Posterior vena cava (tissue), 2 donors: ENCODE results near the gene LRP6. TPM values are rescaled to one million over a fixed set of nuclear protein-coding genes. Genes with fewer than 3 reads are reported as not detected.
"Not testable (repeated sequence)": the region's sequence is repeated elsewhere in the genome, so short reads cannot be mapped to it uniquely, and the experiment has no call there.

ENCODE experiments used
- DNase-seq: peaks from one replicate; pipeline ENCODE4 v3.0.0-alpha.2; 2020; ENCODE audit warnings: low spot score
- intact Hi-C, 2 donors: fragments of 100-400 bp; cut with DNase I; formaldehyde crosslinking; loops; one replicate each; pipeline versions ENCODE4 v1.14.1 to v1.14.2; 2022 to 2023
- total RNA-seq, 2 donors: library from RNA; stranded (reverse); fragmentation: NEBNext Ultra II Directional; extraction: Animal tissue kit (Norgen Biotek cat#: 25700); gene quantifications; one replicate each; pipeline ENCODE4 v1.2.1, GENCODE V29; 2021
- donor health status: DM: yes; HTN: yes; CAD: no.
- donor health status: DM: yes; HTN: yes; CAD: no.

Gene LRP6
- total RNA-seq, 2 donors from 2014 or later: 27.7 to 29.3 TPM

- DNase-seq: no peak
- intact Hi-C loops: no loop called here
Observed at GRCh38 chr12:12147111-12147510, 119.7 kb downstream of the LRP6 start.

- DNase-seq, intact Hi-C loops: not testable (repeated sequence)
Observed at GRCh38 chr12:12144531-12144930, 122.3 kb downstream of the LRP6 start.

GRCh38 chr12:12141000-12141399 lies 125.8 kb downstream of the LRP6 start:
- DNase-seq: no peak
- intact Hi-C loops: no loop called here

- intact Hi-C loops: no loop called here
- DNase-seq: no peak
Observed at GRCh38 chr12:12138203-12139154, 128.4 kb downstream of the LRP6 start.

- intact Hi-C loops: no loop called here
- DNase-seq: no peak
Observed at GRCh38 chr12:12133785-12134184, 133.1 kb downstream of the LRP6 start.

- no peak for DNase-seq
- intact Hi-C loops: no loop called here
Observed at GRCh38 chr12:12133259-12133658, 133.6 kb downstream of the LRP6 start.

- no peak for DNase-seq
- intact Hi-C loops: no loop called here
Observed at GRCh38 chr12:12128670-12129069, 138.2 kb downstream of the LRP6 start.

GRCh38 chr12:12127304-12127703 lies 139.5 kb downstream of the LRP6 start:
- intact Hi-C loops: no loop called here
- DNase-seq: no peak

GRCh38 chr12:12126551-12126950 lies 140.3 kb downstream of the LRP6 start:
- DNase-seq: no peak
- intact Hi-C loops: no loop called here

GRCh38 chr12:12123036-12123604 lies 143.7 kb downstream of the LRP6 start:
- intact Hi-C loops: no loop called here
- no peak for DNase-seq

GRCh38 chr12:12121061-12121460 lies 145.8 kb downstream of the LRP6 start:
- intact Hi-C loops: no loop called here

GRCh38 chr12:12116677-12117076 lies 150.2 kb downstream of the LRP6 start:
- DNase-seq: no peak

More at GRCh38 chr12:12121061-12121460, 145.8 kb downstream of the LRP6 start:
- no peak for DNase-seq

GRCh38 chr12:12115514-12115913 lies 151.3 kb downstream of the LRP6 start:
- intact Hi-C loops: no loop called here
- no peak for DNase-seq

More at GRCh38 chr12:12116677-12117076, 150.2 kb downstream of the LRP6 start:
- intact Hi-C loops: no loop called here

- DNase-seq, intact Hi-C loops: not testable (repeated sequence)
Observed at GRCh38 chr12:12110923-12111555, 155.8 kb downstream of the LRP6 start.

- intact Hi-C loops: no loop called here
- no peak for DNase-seq
Observed at GRCh38 chr12:12108441-12109058, 158.3 kb downstream of the LRP6 start.

GRCh38 chr12:12107678-12108077 lies 159.2 kb downstream of the LRP6 start:
- DNase-seq: no peak
- intact Hi-C loops: no loop called here

- DNase-seq: no peak
- intact Hi-C loops: no loop called here
Observed at GRCh38 chr12:12099102-12099501, 167.7 kb downstream of the LRP6 start.

GRCh38 chr12:12098691-12099015 lies 168.2 kb downstream of the LRP6 start:
- intact Hi-C loops: no loop called here
- no peak for DNase-seq

GRCh38 chr12:12097891-12098690 lies 168.8 kb downstream of the LRP6 start:
- intact Hi-C loops: no loop called here
- DNase-seq: no peak
